GM21515 (cell line): Measurements from ENCODE around the gene VRK2.
"Not testable (repeated sequence)": the region's sequence is repeated elsewhere in the genome, so short reads cannot be mapped to it uniquely, and the experiment has no call there.

Source experiments
- ATAC-seq: cut with Tn5 transposase; IDR thresholded peaks from one replicate; pipeline ENCODE4 v1.9.1; 2021; ENCODE audit not compliant: unreplicated experiment

Gene VRK2

DNA sequence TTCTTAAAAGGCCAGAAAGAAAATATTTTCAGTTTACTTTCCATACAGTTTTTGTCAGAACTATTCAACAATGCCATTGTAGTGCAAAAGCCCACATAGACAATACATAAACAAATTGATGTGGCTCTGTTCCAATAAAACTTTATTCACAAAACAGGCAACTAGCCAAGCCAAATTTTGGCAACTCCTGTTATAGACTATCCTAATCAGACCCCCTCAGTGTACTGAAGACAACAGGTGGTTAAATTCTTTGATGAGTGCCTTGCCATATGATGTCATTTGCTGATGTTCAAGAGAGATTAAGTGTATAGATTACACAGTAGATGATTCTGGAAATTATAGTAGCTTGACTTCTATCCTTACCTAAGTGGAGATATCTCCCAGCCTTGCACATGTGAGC lies 111.1 kb downstream of the VRK2 start:
- ATAC-seq = no peak

DNA sequence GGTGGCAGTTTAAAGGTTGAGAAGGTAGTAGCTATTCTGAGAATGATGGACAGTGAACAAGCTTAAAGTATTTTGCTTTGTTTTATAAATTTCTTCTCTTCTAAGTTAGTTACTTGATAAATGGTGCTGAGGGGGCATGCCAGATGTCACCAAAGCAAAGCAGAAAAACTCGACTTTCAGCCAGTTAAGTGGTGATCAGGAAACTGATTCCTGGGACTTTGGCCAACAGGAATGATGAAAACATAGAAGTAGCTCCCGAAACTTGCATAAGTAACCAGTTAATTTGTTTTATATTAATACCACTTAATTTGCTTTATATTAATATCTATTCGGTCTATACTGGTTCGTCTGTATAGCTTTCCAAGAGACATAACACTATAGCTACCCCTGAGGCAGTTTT lies 111.9 kb downstream of the VRK2 start:
- ATAC-seq = no peak

DNA sequence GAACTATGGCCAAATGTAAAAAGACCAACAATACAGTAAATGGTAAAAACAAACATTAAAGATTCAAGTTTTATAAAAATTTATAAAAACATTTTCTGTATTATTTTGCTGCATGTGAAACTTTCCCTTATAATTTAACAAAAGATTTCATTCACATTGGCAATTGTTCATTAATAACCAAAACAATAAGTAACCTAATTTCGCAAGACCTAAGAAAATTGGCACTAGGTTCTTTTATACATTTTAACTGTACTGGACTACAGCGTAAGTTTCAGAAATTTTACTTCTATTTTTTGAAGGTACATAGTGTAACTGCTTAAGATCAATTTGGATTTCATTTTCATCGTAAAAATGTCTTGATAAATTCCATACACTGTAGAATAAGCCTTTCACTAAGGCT lies 117.3 kb downstream of the VRK2 start:
- no peak for ATAC-seq

DNA sequence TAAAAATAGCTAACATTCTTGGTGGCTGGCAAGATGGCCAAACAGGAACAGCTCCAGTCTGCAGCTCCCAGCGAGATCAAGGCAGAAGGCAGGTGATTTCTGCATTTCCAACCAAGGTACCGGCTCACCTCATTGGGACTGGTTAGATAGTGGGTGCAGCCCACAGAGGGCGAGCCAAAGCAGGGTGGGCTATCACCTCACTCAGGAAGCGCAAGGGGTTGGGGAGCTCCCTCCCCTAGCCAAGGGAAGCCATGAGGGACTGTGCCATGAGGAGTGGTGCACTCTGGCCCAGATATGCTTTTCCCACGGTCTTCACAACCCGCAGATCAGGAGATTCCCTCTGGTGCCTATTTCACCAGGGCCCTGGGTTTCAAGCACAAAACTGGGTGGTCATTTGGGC lies 121.5 kb downstream of the VRK2 start:
- ATAC-seq = not testable (repeated sequence)

DNA sequence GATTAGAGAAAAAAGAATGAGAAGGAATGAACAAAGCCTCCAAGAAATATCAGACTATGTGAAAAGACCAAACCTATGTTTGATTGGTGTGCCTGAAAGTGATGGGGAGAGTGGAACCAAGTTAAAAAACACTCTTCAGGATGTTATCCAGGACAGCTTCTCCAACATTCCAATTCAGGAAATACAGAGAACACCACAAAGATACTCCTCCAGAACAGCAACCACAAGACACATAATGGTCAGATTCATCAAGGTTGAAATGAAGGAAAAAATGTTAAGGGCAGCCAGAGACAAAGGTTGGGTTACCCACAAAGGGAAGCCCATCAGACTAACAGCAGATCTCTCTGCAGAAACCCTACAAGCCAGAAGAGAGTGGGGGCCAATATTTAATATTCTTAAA lies 123.2 kb downstream of the VRK2 start:
- ATAC-seq = not testable (repeated sequence)

DNA sequence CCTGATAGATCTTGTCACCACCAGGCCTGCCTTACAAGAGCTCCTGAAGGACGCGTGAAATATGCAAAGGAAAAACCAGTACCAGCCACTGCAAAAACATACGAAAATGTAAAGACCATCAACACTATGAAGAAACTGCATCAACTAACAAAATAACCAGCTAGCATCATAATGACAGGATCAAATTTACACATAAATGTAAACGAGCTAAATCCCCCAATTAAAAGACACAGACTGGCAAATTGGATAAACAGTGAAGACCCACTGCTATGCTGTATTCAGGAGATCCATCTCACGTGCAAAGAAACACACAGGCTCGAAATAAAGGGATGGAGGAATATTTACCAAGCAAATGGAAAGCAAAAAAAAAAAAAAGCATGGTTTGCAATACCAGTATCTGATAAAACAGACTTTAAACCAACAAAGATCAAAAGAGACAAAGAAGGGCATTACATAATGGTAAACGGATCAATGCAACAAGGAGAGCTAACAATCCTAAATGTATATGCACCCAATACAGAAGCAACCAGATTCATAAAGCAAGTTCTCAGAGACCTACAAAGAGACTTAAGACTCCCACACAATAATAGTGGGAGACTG lies 123.8 kb downstream of the VRK2 start:
- not testable (repeated sequence) for ATAC-seq

DNA sequence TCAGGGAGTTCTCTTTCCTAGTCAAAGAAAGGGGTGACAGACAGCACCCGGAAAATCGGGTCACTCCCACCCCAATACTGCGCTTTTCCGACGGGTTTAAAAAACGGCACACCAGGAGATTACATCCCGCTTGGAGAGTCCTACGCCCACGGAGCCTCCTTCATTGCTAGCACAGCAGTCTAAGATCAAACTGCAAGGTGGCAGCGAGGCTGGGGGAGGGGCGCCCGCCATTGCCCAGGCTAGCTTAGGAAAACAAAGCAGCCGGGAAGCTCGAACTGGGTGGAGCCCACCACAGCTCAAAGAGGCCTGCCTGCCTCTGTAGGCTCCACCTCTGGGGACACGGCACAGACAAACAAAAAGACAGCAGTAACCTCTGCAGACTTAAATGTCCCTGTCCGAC lies 125.2 kb downstream of the VRK2 start:
- not testable (repeated sequence) for ATAC-seq

DNA sequence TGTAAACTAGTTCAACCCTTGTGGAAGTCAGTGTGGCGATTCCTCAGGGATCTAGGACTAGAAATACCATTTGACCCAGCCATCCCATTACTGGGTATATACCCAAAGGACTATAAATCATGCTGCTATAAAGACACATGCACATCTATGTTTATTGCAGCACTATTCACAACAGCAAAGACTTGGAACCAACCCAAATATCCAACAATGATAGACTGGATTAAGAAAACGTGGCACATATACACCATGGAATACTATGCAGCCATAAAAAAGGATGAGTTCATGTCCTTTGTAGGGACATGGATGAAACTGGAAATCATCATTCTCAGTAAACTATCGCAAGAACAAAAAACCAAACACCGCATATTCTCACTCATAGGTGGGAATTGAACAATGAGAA lies 130.6 kb downstream of the VRK2 start:
- not testable (repeated sequence) for ATAC-seq

DNA sequence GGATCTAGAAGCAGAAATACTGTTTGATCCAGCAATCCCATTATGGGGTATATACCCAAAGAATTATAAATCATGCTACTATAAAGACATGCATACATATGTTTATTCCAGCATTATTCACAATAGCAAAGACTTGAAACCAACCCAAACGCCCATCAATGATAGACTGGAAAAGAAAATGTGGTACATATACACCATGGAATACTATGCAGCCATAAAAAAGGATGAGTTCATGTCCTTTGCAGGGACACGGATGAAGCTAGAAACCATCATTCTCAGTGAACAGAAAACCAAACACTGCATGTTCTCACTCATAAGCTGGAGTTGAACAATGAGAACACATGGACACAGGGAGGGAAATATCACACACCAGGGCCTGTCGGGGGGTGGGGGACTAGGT lies 133.6 kb downstream of the VRK2 start:
- ATAC-seq = not testable (repeated sequence)

DNA sequence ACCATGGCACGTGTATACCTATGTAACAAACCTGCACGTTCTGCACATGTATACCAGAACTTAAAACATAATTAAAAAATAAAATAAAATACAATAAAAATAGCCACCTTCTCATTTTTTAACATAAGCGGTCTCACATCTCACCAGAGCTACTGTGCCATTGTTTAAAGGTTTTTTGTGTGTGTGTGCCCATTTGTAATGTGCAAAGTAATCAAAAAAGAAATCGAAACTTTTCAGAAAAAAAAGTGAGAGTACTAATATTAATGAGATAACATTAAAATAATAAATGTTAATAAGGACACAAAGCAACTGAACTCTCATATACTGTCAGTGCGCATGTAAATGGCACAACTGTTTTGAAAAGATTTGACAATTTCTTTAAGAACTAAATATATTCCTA lies 134.0 kb downstream of the VRK2 start:
- ATAC-seq = no peak

DNA sequence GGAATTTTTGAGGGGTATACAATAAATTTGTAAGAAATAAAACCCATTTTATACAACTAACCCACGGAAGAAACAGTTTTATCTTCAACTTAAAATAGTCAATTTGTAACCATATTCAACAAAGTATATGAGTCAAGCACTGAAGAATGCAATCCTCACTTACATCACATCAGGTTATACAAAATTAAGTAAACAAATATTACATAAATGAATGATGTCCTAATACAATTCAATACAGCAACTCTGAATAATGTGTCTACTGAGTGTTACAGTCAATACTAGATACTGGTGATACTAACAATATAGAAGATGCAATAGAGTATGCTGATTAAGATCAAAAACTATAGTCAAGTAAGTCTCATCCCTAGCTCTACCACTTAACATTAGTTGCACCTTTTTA lies 135.9 kb downstream of the VRK2 start:
- ATAC-seq = no peak

DNA sequence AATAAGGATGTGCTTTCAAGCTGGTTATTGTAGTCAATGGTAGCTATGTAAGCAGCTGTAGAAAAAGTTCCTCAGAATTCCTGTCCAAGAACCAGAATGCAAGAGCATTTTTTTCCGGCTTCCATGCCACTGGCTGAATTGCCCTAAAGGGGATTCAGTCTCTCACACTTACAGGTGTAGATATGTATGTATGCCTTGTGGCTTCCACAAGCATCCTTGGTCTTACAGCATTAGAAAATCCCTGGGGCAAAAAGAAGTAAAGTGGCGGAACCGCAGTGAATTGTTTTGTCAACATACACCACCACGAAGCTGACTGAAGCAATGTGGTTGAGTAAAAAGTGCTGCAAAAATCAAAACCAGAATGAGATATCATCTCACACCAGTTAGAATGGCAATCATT lies 139.9 kb downstream of the VRK2 start:
- no peak for ATAC-seq

DNA sequence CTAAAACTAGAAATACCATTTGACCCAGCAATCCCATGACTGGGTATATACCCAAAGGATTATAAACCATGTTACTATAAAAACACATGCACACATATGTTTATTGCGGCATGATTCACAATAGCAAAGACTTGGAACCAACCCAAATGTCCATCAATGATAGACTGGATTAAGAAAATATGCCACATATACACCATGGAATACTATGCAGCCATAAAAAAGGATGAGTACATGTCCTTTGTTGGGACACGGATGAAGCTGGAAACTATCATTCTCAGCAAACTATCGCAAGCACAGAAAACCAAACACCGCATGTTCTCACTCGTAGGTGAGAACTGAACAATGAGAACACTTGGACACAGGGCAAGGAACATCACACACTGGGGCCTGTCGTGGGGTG lies 140.4 kb downstream of the VRK2 start:
- not testable (repeated sequence) for ATAC-seq

DNA sequence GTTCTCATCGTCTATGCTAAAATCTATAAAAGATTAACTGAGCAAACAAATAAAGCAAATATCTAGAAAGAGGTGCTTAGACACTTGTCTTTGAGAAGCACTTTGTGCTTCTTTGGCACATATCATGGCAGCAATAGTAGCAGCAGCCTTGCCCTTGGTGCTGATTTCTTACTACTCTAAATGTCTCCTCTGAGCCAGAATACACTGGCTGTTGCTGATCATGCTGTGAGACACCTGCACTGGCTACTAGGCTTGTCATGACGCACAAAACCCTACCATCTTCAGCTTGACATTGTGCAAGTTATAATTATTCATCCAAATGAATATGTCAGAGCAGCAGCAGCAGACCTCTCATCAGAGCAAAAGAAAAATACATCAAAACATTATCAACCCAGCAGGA lies 147.9 kb downstream of the VRK2 start:
- ATAC-seq = no peak

DNA sequence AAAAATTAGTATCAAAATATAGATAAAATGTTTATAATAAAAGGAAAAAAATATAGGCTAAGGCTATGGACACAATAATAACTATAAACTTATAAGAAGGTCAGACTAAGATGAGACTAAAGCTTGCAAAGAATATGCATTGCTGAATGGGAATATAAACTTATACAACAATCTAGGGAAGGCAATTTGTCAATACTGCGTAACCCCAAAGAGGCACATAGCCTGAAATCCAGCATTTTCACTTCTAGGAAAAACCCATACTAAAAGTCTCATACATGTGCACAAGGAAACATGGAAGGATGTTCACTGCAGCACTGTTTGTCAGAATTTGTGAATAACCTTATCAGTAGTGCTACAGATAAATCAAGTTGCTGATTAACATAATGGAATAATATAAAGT lies 149.1 kb downstream of the VRK2 start:
- ATAC-seq = no peak

DNA sequence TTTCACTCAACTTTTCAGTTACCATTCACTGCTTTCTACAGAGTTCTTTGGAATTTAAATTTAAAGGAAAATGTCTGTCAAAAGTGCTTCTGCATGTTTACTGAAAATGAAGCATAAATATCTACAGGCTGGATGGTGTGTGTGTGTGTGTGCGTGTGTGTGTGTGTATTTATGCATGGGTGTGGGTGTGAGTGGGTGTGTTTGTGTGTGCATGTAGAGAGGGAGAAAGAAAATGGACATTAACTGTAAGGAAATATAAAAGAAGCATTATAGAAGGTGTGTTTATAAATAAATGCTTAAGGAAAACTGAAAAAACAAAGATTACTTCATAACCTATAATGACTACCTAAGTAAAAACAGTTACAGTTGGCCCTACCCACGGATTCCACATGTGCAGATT lies 151.3 kb downstream of the VRK2 start:
- ATAC-seq = no peak

DNA sequence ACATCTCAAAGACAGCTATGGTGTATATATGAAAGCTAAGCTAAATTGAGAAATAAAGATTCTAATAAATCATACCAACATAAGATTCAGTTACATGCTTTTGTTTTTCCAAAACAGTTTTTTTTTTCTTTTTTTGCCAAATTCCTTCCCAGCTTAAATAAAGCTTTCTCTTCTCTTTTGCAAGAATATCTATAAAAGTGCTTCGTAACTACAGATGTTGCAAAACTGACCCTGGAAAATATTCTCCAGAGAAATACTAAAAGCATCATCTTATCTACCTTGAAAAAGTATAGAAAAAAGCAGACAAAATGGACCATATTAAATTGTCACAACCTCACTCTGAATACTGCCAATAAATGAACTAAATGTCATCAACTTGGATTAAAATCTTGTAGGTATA lies 155.8 kb downstream of the VRK2 start:
- ATAC-seq = no peak

DNA sequence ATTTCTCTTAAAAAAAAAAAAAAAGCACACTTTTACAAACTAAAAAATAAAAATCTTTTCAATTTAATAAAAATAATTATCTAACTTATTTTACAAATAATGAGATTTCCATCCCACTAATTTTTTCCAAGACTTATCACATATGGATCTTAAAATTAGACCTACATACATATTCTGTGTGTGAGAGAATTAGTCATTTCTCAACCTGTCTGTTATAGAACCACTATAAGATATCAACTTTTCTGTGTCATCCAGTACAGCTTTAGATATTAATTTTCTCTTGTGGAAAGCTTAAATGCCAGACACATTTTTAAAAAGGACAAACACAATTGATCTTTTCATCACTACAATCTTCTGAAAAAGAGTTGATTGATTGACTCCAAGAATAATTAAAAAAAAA lies 156.4 kb downstream of the VRK2 start:
- no peak for ATAC-seq

DNA sequence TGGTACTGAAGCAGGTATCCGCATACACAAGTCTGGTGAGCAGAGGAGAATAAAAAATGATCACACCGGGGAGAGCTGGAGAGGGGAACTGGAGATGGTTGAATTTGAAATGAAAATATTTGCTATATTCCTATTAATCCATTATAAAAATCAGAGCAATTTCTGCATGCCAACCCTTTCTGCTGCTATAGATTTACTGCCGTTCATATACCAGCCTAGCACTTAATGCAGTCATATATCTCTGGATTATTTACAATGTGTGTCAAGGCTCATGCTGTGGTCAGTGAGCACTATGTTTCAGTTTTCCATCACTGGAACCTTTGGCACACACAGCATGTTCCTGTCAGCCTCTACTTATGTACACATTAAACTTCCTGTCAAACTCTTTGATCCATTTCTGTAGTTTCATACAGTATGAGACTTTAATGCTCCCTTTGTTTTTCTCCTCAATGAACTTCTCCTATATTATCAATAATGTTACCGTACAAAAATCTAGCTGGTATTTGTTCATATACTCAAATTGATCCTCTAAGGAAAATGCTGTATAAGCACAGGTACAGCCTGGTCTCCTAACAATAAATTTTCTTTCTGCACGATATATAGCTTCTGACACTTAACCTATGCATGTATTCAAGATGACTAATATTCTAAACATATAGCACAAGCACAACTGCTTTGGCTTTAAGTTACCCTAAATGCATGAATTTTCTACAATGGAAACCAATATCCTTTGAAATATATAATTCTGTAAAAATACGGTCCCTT lies 157.8 kb downstream of the VRK2 start:
- no peak for ATAC-seq

DNA sequence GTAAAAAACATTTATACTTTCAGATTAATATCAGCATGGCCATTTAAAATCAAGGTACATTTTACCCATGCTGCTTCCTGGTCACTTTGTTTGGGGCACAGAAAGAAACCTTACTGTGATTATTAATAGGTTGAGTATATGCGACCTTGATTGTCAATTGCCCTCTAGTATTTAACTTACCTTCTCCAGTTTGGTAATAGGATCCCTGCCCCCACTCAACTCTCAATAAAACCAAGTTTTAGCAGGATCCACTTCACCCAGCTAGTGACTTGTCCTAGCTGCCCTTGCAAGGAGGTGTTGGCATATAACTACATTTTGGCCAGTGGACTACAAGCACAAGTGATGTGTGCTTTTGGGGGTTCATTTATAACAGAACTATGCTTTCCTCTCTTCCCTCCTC lies 160.2 kb downstream of the VRK2 start:
- ATAC-seq = no peak

DNA sequence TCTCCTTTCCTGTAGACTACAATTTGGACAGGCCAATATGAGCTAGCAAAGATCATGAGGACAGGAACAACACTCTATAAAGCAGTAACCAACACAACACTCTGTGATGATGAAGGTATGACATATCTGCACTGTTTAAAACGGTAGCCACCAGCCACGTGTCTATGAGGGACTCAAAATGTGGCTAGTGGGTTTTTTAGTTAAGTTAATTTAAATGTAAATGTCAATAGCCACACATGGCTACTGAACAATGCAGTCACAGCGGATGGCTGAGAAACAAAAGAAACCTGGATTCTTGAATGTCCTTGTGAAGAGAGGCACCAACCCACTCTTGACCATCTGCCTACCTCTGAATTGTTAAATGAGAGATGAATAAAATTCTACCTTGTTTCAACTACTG lies 160.6 kb downstream of the VRK2 start:
- no peak for ATAC-seq
